Osteoblast (primary cell): ENCODE measurements around the gene BSG. TPM values are rescaled to one million over a fixed set of nuclear protein-coding genes. Genes with fewer than 3 reads are reported as not detected.

Experiments used
- DNase-seq: peaks from one replicate; pipeline ENCODE4 v3.0.0; 2011; ENCODE audit warnings: low spot score, mixed read lengths; ENCODE audit not compliant: insufficient read length; ENCODE audit errors: missing footprints
- H2AFZ ChIP-seq: 2 replicates; pipeline ENCODE4 v1.6.0; 2011; ENCODE audit warnings: mild to moderate bottlenecking, low read length
- H3K27ac ChIP-seq: 2 replicates; pipeline ENCODE4 v1.5.1; 2011; ENCODE audit warnings: mild to moderate bottlenecking, low read depth, low read length, moderate library complexity
- H3K27me3 ChIP-seq: 2 replicates; pipeline ENCODE4 v1.6.0; 2012; ENCODE audit warnings: mild to moderate bottlenecking, control low read depth, inconsistent platforms, low read length, moderate library complexity; ENCODE audit not compliant: insufficient read depth
- H3K36me3 ChIP-seq: 2 replicates; pipeline ENCODE4 v1.5.1; 2011; ENCODE audit warnings: mild to moderate bottlenecking, low read length, control low read depth, moderate library complexity; ENCODE audit not compliant: insufficient read depth
- H3K4me1 ChIP-seq: 2 replicates; pipeline ENCODE4 v1.5.1; 2011; ENCODE audit warnings: mild to moderate bottlenecking, low read length, control low read depth, moderate library complexity; ENCODE audit not compliant: insufficient read depth
- H3K4me2 ChIP-seq: 2 replicates; pipeline ENCODE4 v1.6.0; 2011; ENCODE audit warnings: mild to moderate bottlenecking, low read length; ENCODE audit not compliant: insufficient read depth
- H3K4me3 ChIP-seq: fragments of 200-600 bp; sonication (generic); 3 replicates; pipeline ENCODE4 v1.5.1; 2012; ENCODE audit warnings: mild to moderate bottlenecking, low read length, inconsistent platforms; ENCODE audit not compliant: insufficient read depth
- H3K79me2 ChIP-seq: 2 replicates; pipeline ENCODE4 v1.6.0; 2012; ENCODE audit warnings: mild to moderate bottlenecking, low read length, control low read depth, inconsistent platforms; ENCODE audit not compliant: insufficient read depth
- H3K9me3 ChIP-seq: 2 replicates; pipeline ENCODE4 v1.5.1; 2011; ENCODE audit warnings: low read depth, low read length, control low read depth
- H4K20me1 ChIP-seq: 2 replicates; pipeline ENCODE4 v1.6.0; 2012; ENCODE audit warnings: mild to moderate bottlenecking, low read length, control low read depth; ENCODE audit not compliant: insufficient read depth
- CTCF ChIP-seq: IDR thresholded peaks from 2 replicates; pipeline ENCODE4 v1.5.1; 2011; ENCODE audit warnings: mild to moderate bottlenecking, low read depth, low read length, moderate library complexity; ENCODE audit errors: extremely low read depth
- total RNA-seq: library from RNA; depleted of rRNA; stranded (reverse); fragments of >200 nt; gene quantifications from 2 replicates; pipeline ENCODE4 v1.2.3, GENCODE V29; 2012

BSG gene
- total RNA-seq, 1 donor: 273 TPM

GRCh38 chr19:547117-547516 is 25.3 kb upstream of the BSG start:
- no peak overlapping the region for H3K4me3 ChIP-seq
- H3K4me1 ChIP-seq: no peaks in the 10 kb centered on the region
- H3K27me3 ChIP-seq: no peaks in the 10 kb centered on the region
- no peak overlapping the region for H2AFZ ChIP-seq
- H4K20me1 ChIP-seq: no peaks in the 10 kb centered on the region
- no peak overlapping the region for H3K4me2 ChIP-seq
- no peak for TF ChIP-seq CTCF
- DNase-seq: no peak
- no peaks in the 10 kb centered on the region for H3K79me2 ChIP-seq
- no peak overlapping the region for H3K27ac ChIP-seq
- no peaks in the 10 kb centered on the region for H3K9me3 ChIP-seq
- no peaks in the 10 kb centered on the region for H3K36me3 ChIP-seq

GRCh38 chr19:547836-548720 is 24.3 kb upstream of the BSG start:
- Histone ChIP-seq H2AFZ (no peak overlapping the region), H3K79me2 (no peaks in the 10 kb centered on the region), H3K27ac (no peak overlapping the region), H3K4me1 (no peaks in the 10 kb centered on the region), H3K9me3 (no peaks in the 10 kb centered on the region), H4K20me1 (no peaks in the 10 kb centered on the region), H3K27me3 (no peaks in the 10 kb centered on the region), H3K4me2 (no peak overlapping the region), H3K4me3 (no peak overlapping the region), H3K36me3 (no peaks in the 10 kb centered on the region)
- no peak for DNase-seq
- no peak for TF ChIP-seq CTCF

- no peak for TF ChIP-seq CTCF
- Histone ChIP-seq H4K20me1 (no peaks in the 10 kb centered on the region), H3K9me3 (no peaks in the 10 kb centered on the region), H3K79me2 (no peaks in the 10 kb centered on the region), H3K27me3 (no peaks in the 10 kb centered on the region), H3K36me3 (no peaks in the 10 kb centered on the region), H3K4me1 (no peaks in the 10 kb centered on the region), H3K4me2 (no peak overlapping the region), H3K4me3 (no peak overlapping the region), H2AFZ (no peak overlapping the region), H3K27ac (no peak overlapping the region)
- peak; percentile 89 for DNase-seq
Measured at GRCh38 chr19:548886-549830, 23.2 kb upstream of the BSG start.

- no peaks in the 10 kb centered on the region for H3K79me2 ChIP-seq
- no peaks in the 10 kb centered on the region for H3K27me3 ChIP-seq
- no peaks in the 10 kb centered on the region for H3K36me3 ChIP-seq
- H3K4me1 ChIP-seq: no peaks in the 10 kb centered on the region
- no peak for TF ChIP-seq CTCF
- H2AFZ ChIP-seq: no peak overlapping the region
- H3K4me3 ChIP-seq: no peak overlapping the region
- H3K9me3 ChIP-seq: no peaks in the 10 kb centered on the region
- DNase-seq: no peak
- no peak overlapping the region for H3K4me2 ChIP-seq
- H4K20me1 ChIP-seq: no peaks in the 10 kb centered on the region
- no peak overlapping the region for H3K27ac ChIP-seq
Measured at GRCh38 chr19:554817-555216, 17.6 kb upstream of the BSG start.
